GM23338 (cell line): ENCODE results near the gene SMYD3.

Experiments
- CREB1 ChIP-seq: fragments of 250-450 bp; sonication (Bioruptor Pico); IDR thresholded peaks from 2 replicates; pipeline ENCODE4 v1.5.0; 2020; ENCODE audit warnings: low read depth, mild to moderate bottlenecking, moderate library complexity
- CTCF ChIP-seq, 2 experiments: fragments of 200-600 bp in 1 of 2; sonication (generic) in 1 of 2; conservative IDR thresholded peaks; 2 replicates each; pipeline versions ENCODE4 v1.5.1 to v1.6.1; 2016 to 2017; ENCODE audit warnings: antibody characterized with exemption in 2 of 2, low read depth in 2 of 2, mild to moderate bottlenecking in 2 of 2, moderate library complexity in 1 of 2
- EZH2 ChIP-seq: fragments of 200-600 bp; sonication (generic); IDR thresholded peaks from one replicate; pipeline ENCODE4 v1.8.0; 2017; ENCODE audit warnings: antibody characterized with exemption, mild to moderate bottlenecking, low read depth; ENCODE audit not compliant: unreplicated experiment
- EZH2phosphoT487 ChIP-seq: fragments of 200-600 bp; sonication (generic); IDR thresholded peaks from one replicate; pipeline ENCODE4 v1.8.1; 2018; ENCODE audit warnings: antibody characterized with exemption; ENCODE audit not compliant: unreplicated experiment
- NANOG ChIP-seq: IDR thresholded peaks from 2 replicates; pipeline ENCODE4 v1.6.1; 2016; ENCODE audit warnings: antibody characterized with exemption, borderline replicate concordance
- POLR2AphosphoS5 ChIP-seq: IDR thresholded peaks from 2 replicates; pipeline ENCODE4 v1.6.1; 2016; ENCODE audit warnings: antibody characterized with exemption, low read depth
- ZNF462 ChIP-seq: fragments of 250-450 bp; sonication (Bioruptor Pico); IDR thresholded peaks from 2 replicates; pipeline ENCODE4 v1.5.0; 2020; ENCODE audit warnings: mild to moderate bottlenecking, moderate library complexity
- TF ChIP-seq, protein P1 (sequence below): IDR thresholded peaks from one replicate; pipeline ENCODE4 v1.6.1; 2018; ENCODE audit warnings: antibody characterized with exemption; ENCODE audit not compliant: unreplicated experiment
- TF ChIP-seq, protein P2 (sequence below): IDR thresholded peaks from 2 replicates; pipeline ENCODE4 v1.6.1; 2016; ENCODE audit warnings: antibody characterized with exemption

GRCh38 chr1:246187834-246188372 is 319.2 kb downstream of the SMYD3 start:
- TF ChIP-seq CTCF (conservative IDR thresholded peaks at IDR 0.05; ENCODE audit: low read depth in 2 of 2) (no peak), POLR2AphosphoS5 (no peak), EZH2phosphoT487 (no peak), EZH2 (no peak), NANOG (no peak), ZNF462 (no peak), CREB1 (no peak)
- TF ChIP-seq, protein P1, sequence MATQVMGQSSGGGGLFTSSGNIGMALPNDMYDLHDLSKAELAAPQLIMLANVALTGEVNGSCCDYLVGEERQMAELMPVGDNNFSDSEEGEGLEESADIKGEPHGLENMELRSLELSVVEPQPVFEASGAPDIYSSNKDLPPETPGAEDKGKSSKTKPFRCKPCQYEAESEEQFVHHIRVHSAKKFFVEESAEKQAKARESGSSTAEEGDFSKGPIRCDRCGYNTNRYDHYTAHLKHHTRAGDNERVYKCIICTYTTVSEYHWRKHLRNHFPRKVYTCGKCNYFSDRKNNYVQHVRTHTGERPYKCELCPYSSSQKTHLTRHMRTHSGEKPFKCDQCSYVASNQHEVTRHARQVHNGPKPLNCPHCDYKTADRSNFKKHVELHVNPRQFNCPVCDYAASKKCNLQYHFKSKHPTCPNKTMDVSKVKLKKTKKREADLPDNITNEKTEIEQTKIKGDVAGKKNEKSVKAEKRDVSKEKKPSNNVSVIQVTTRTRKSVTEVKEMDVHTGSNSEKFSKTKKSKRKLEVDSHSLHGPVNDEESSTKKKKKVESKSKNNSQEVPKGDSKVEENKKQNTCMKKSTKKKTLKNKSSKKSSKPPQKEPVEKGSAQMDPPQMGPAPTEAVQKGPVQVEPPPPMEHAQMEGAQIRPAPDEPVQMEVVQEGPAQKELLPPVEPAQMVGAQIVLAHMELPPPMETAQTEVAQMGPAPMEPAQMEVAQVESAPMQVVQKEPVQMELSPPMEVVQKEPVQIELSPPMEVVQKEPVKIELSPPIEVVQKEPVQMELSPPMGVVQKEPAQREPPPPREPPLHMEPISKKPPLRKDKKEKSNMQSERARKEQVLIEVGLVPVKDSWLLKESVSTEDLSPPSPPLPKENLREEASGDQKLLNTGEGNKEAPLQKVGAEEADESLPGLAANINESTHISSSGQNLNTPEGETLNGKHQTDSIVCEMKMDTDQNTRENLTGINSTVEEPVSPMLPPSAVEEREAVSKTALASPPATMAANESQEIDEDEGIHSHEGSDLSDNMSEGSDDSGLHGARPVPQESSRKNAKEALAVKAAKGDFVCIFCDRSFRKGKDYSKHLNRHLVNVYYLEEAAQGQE: no peak
- TF ChIP-seq, protein P2, sequence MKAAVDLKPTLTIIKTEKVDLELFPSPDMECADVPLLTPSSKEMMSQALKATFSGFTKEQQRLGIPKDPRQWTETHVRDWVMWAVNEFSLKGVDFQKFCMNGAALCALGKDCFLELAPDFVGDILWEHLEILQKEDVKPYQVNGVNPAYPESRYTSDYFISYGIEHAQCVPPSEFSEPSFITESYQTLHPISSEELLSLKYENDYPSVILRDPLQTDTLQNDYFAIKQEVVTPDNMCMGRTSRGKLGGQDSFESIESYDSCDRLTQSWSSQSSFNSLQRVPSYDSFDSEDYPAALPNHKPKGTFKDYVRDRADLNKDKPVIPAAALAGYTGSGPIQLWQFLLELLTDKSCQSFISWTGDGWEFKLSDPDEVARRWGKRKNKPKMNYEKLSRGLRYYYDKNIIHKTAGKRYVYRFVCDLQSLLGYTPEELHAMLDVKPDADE: no peak
